HG03066 (cell line): ENCODE results near the gene NFKBIA.
A peak's percentile ranks its signal among the peaks of the same experiment; 100 is the strongest.
"Not testable (repeated sequence)": the region's sequence is repeated elsewhere in the genome, so short reads cannot be mapped to it uniquely, and the experiment has no call there.

ENCODE experiments used
- ATAC-seq: cut with Tn5 transposase; IDR thresholded peaks from one replicate; pipeline ENCODE4 v1.9.1; 2021; ENCODE audit warnings: low read depth; ENCODE audit not compliant: unreplicated experiment

Gene NFKBIA

DNA sequence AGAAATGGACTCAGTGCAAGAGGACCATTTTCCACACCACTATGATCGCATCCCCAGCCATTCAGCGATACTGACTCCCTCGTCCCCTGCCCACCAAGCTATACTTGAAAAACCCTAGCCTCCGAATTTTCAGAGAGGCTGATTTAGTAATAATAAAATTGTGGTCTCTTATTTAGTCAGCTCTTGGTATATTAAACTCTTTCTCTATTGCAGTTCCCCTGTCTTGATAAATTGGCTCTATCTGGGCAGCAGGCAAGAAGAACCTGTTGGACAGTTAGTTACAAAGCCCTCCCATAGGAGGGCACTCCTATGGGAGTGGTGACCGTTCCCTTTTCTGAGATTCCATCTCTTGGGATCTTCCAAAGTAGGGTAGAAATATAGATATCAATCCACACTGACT is 33.6 kb downstream of the NFKBIA start:
- ATAC-seq, result no peak

DNA sequence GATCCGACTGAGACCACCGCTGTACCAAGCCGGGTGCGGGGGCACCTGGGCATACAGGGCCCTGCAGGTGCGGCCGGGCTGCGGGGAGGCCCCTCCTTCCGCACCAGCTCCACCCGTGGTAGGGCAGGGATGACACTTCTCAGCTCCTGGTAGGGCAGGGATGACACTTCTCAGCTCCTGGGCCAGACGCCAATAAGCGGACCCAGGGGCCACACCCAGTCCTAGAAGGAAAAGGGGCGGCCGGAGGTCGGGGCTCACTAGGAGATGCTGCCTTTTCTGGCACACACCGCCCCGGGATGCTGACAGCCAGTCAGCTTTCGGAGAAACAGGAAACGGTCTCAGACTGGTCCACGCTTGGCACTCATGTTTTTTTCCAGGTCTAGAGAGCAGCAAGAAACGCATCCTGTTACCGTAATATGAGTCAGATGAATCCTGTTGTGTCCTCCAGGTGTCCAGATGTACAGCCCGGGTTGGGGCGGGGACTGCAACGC is 34.8 kb downstream of the NFKBIA start:
- no peak for ATAC-seq

DNA sequence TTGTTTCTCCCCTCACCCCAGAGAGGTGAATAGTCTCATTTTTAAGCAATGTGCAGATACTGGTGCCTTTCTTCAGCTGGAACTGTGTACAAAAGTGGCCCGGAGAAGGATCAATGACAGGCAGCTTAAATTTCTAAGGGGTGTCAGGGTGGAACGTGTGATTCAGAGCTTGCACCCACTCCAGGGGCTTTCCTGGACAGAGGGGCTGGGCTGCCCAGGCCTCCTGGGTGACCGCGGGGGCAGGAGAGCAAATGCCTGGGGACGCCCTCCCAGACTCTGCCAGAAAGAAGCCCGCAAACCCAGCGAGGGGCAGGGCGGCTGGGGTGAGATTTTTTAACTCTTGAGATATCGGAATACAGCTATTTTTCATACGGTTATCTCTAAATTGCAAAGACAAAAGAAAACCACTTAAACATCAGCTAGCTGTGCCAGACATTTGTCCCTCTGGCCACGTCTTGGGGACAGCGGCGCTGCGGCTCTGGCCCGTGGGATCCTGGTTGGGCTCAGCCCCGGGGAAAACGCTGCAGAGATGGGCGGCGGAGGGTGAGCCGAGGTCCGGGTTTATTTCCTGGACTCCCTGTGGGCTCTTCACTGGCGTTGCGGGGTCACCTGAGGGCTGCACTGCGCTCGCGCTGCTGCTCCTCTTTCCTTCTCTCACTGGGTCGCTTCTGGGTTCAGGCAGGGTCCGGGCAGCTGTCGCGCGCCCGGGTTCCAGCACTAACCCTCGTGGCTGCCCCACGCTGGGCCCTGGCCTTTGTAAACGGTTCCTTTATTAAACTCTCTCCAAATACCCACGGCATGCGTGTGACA is 35.8 kb downstream of the NFKBIA start:
- no peak for ATAC-seq

DNA sequence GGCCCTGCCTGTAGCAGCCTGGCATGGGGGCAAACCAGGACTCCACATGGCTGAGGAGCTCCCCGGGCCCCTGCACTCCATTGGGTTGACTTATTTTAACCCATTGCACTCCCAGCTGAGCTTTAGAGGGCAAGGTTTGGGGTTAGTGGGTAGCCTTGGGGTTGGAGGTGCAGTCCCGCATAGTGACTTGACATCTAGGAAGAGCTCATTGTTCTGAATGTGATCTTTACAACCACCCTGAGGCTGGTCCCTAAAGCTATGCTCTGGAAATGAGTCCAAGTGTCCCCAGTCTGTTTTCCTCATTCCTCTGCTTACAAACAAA is 36.4 kb downstream of the NFKBIA start:
- ATAC-seq, result peak; percentile 9

DNA sequence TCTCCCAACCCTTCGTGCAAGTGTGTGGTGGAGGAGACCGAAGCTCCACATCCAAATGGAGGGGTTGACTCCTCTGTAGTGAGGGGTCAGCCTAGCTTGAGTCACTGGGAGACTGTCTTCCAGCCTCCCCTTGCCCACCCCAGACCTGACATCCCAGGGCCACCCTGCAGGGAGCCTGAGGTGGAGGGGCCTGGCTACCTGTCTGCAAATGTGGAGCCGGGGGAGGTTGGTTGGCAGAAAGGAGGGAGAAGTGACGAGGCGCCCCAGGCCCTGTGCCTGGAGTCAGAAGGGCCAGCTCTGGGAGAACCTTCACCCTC is 37.5 kb downstream of the NFKBIA start:
- no peak for ATAC-seq

DNA sequence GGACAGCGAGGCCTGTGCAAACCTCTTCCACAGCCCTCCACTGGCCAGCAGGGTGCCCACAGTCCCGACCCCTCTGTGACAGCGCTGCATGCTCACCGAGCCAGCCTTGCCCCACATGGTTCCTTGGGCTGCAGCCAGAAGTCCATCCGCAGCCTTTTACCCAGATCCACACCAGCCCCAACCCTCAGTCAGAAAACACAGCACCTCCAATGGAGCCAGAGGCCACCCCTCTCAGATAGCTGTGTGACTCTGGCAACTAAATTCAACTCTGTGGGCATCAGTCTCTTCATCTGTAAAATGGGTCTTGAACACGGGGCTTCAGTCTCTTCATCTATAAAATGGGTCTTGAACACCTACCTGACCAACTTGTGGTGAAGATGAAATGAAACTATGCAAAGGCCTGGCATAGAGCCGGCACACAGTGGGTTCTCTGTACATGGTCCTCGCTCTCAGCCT is 38.0 kb downstream of the NFKBIA start:
- ATAC-seq, result no peak

DNA sequence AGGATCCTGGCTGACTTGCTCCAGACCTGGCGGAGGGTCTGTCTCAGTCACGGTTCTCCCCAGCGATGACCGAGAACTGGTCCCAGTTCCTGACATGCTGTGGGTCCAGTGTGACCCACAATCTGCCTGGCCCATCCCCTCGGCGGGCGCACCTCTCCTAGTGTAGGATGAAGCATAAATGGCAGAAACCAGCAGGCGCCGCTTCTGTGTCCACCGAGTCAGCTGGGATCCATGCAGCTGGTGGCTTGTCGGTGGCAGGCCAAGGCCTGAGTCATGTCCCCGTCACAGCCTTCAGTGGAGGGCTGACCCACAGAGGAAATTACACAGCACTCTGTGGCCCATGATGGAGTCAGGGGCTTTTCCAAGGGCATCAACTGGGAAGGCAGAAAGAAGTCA is 38.5 kb downstream of the NFKBIA start:
- no peak for ATAC-seq

DNA sequence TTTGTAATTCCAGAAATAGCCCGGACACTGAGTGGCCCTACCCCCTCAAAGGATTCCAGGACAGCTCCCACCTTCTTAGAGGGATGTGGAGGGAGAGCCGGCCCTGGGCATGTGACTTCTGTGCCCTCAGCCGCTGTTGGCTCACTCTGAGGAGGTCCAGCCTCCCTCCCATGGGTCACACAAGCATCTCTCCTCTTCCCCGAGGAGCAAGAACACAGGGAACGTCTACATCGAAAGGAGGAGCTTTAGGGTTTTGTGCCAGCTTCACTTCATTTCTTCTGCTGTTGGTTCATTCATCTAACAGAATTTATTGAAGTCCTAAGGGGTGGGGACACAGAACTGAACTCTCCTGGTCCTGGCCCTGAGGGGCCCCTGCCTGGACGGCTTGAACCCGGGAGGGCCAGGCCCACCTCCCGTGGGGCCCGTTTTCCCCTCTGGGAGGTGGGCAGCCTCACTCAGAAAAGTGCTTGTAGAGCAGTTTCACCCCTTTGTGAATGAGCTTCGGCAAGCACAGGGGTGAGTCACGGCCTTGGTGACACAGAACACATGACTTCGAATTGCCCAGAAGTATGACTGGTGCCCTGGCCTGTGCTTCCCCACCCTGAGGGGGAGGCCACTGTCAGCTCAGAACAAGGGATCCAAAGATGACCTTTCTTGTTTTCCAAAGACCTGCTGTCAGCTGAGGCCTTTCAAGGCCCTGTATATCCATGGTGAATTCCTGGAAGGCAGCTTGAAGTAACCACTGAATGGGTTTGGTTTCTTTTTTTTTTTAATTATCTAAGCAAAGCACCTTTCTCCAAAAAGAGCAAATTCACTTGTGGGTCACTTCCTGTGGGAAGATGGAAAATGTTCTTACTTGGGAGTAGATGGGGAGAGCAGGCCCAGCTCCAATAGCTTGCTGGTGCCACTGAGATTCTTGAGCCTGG is 39.2 kb downstream of the NFKBIA start:
- no peak for ATAC-seq

DNA sequence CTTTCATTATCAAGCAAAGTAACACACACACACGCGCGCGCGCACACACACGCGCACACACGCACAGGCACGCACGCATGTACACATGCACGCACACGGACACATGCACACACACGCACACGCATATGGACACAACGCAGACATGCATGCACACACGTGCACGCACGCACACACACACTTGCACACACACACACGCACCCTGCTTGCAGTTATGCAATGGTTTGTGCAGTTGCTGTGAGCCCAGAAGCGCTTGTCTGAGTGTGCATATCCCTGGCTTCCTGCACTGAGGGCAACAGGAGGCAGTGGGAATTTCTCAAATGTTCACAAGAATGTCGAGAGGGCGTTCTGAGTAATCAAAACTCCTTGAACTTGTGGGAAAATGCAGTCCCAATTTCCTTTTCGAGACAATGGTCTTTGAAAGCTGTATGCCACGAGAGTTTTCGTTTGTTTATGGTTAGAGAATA is 41.6 kb downstream of the NFKBIA start:
- no peak for ATAC-seq

DNA sequence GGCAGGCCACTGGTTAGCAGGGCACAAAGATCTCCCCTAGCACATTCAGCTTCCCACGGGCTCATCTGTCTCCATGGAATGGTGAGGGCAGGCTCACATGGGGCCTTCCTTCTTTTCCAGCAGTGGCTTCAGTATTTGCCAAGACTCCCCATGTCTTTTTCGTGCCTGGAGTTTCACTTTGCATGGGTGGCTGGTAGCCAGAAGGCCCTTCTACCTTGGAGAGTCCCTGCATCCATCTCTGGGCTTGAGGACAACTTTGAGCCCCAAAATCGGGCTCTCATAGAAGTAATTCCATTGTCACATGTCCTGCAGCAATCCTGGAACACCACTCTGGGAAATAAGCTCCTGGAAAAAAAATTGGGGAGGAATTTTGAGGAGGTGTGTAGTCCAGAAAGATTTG is 42.1 kb downstream of the NFKBIA start:
- ATAC-seq, result no peak

DNA sequence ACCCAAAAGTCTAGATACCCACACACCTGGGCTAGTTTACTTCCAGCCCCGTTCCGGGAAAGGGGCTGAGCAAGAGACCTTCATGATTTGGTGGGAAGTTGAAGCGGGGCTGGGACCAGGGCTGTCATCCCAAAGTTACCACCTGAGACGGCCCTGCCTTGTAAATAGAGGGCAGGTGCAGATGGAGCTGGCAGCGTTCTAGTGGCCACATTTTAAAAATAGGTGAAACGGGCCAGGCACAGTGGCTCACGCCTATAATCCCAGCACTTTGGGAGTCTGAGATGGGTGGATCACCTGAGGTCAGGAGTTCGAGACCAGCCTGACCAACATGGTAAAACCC is 43.4 kb downstream of the NFKBIA start:
- no peak for ATAC-seq

DNA sequence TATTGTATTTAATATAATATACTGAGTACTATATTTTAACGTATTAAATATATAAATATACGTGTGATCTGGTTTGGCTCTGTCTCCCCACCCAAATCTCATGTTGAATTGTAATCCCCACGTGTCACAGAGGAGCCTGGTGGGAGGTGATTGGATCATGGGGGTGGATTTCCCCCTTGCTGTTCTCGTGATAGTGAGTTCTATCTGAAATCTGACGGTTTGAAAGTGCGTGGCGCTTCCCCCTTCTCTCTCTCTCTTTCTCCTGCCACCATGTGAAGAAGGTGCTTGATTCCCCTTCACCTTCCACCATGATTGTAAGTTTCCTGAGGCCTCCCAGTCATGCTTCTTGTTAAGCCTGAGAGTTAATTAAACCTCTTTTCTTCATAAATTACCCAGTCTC is 44.9 kb downstream of the NFKBIA start:
- ATAC-seq, result not testable (repeated sequence)

DNA sequence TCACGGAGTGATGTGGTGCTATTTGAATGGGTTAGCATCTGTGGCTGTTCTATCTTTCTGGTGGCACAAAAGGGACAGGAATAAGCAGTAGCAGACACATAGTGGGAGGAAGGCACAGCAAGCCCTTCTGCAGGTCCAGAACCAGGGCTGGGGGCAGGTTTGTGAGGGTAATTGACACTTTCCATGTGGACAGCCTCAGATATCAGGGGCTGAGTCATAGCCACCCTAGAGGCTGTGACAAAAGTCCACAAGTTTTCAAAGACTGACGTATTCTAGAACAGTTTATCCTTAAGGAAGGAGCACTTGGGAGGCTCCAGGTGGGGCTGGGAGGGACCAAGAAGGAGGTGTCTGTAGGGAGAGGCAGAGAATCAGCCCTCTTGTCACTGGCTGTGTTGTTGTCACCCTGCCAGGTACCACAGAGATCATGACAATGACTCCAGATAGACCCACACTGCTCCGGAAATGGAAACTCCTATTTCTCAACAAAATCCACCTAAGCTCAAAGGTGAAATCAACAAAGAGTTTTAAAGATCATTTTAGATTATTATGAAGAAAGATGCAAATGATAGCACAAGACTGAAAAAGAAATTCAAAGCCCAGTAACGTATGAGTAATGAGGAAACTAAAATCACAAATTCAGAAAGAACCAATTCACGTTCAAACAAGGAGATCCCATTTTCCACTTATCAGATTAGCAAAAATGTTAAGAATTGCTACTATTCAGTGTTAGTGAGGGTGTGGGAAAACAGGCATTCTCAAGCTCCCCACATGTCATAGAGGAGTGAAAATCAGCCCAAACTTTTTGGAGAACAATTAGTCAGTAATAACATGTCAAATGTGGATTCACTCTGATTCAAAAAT is 48.3 kb downstream of the NFKBIA start:
- no peak for ATAC-seq

DNA sequence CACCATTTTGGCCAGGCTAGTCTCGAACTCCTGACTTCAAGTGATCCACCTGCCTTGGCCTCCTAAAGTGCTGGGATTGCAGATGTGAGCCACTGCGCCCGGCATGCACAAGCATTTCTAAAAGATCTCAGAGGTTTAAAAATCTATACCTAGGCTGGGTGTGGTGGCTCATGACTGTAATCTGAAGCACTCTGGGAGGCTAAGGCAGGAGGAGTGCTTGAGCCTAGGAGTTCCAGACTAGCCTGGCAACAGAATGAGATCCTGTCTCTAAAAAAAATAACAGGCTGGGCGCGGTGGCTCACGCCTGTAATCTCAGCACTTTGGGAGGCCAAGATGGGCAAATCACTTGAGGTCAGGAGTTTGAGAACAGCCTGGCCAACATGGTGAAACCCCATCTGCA is 49.3 kb downstream of the NFKBIA start:
- ATAC-seq, result not testable (repeated sequence)

DNA sequence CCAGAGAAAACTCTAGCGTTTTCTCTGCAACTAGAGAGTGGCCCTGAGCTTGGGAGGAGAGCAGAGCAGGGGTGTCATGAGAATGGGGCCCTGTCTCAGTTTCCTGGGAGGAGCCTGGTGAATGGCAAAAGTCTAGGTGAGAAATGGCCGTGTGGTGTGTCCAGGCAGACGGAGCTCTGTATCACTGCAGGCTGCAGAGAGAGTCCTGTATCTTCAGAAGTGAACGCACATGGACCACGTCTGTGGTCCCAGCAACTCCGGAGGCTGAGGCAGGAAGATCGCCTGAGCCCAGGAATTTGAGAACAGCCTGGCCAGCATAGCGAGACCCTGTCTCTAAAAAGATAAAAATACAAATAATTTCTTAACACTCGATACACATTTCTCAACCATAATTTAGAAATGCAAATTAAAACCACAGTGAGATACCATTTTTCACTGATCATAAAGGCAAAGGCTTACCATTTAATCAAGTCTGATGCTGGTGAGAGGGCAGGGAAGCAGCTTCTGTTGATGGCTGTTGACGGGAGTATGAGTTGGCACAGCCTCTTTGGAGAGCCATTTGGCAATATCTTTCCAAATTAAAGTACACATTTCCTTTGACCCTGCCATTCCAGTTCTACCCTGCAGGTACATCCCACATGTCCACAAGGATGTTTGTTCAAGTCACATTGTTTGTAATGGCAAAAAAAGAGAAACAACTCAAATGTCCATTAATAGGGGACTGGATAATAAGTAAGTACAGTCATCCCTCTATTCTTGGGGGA is 51.0 kb downstream of the NFKBIA start:
- no peak for ATAC-seq

DNA sequence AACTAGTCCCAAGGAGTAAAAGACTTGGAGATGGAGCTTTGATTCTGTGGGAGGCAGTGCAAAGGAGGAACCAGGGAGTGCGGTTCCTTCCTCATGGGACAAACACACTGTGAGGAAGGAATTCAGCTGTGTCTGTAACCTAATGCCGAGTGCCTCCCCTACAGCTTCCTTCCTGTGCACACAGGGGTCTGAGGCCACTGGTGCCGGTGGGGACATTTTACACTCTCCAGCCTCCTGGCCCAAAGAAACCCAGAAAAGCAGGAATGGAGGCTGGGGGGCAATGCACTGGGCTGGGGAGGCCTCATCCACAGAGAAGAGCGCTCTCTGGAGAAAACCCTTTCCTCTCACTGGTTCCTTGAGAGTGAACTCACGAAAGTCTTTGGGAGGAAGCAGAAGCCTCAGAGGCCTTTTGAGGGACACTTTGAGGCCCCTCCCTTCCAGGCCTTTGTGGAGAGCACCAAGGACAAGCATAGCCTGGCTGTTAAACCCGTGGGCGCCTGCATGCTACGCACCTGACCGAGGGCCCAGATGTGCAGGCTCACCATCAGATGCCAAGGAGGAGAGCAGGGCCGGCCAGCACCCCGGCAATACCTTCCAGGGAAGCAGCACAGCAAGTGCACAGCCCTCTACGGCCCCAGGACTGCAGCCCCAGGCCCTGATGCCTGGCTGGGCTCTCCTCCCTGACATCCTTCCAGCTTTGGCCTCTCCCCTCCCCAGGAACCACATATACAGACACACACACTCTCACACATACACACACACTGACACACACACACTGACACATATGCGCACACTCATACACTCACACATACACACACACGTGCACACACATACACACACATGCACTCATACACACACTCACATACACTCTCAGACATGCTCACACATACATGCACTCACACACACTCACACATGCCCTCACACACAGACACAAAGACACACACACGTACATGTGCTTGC is 52.0 kb downstream of the NFKBIA start:
- no peak for ATAC-seq

DNA sequence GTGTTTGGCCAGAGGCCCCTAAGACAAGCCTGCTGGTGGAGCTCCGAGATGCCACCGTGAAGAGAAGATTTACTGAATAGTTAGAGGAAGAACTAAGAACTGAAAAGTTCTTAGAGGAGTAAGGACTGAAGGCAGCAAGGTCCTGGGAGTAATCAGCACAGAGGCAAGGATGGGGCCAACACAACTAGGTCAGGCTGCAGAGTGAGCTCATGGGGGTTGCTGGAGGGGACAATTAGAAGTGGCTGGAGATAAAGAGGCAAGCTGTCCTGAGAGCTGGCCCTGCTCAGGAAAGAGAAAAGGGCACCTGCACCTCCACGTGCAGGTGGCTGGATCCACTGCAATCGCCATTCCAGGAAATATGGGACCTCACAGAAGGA is 52.7 kb downstream of the NFKBIA start:
- ATAC-seq, result no peak
